Endothelial cell of umbilical vein (primary cell): Measurements from ENCODE around the gene SLC38A2. TPM values are rescaled to one million over a fixed set of nuclear protein-coding genes. Genes with fewer than 3 reads are reported as not detected.

Experiments
- BruUV-seq: library from RNA; stranded (reverse); fragments of 400-500 nt; replicated peaks from 2 replicates; lab custom pipeline; 2021; lab: Mats Ljungman, UMichigan
- CTCF ChIA-PET: fragments of 300-600, 350-600 bp; sonication (Branson Sonifier 250); formaldehyde crosslinking; loops from one replicate; lab custom pipeline; 2021; ENCODE audit warnings: antibody characterized with exemption, inconsistent platforms; lab: Charles Lee
- POLR2A ChIA-PET: fragments of 300-600, 350-600 bp; sonication (Branson Sonifier 250); formaldehyde crosslinking; loops from one replicate; lab custom pipeline; 2021; ENCODE audit warnings: antibody characterized with exemption, inconsistent platforms; lab: Charles Lee
- DNase-seq: peaks from one replicate; pipeline ENCODE4 v3.0.0-alpha.2; 2011; ENCODE audit warnings: low read depth, low spot score
- FAIRE-seq: peaks from 2 replicates; lab custom pipeline; 2011; peaks lifted over from hg19 to GRCh38; lab: Jason Lieb, UNC
- H2AFZ ChIP-seq: 2 replicates; pipeline ENCODE4 v1.6.0; 2012; ENCODE audit warnings: low read depth, low read length, control low read depth, inconsistent platforms
- H3K27ac ChIP-seq: 2 replicates; pipeline ENCODE4 v1.5.1; 2011; ENCODE audit warnings: low read depth, mild to moderate bottlenecking, control low read depth, low read length, moderate library complexity; ENCODE audit not compliant: insufficient read depth
- H3K27me3 ChIP-seq, 2 experiments: 2 replicates each; pipeline versions ENCODE4 v1.6.0 to v1.6.1; 2011; ENCODE audit warnings: low read length in 2 of 2, mixed read lengths in 1 of 2; ENCODE audit not compliant: control insufficient read depth in 2 of 2, insufficient read depth in 2 of 2
- H3K36me3 ChIP-seq, 2 experiments: 2 replicates in 1 of 2; 3 replicates in 1 of 2; pipeline ENCODE4 v1.5.1; 2011; ENCODE audit warnings: low read length in 2 of 2, mild to moderate bottlenecking in 1 of 2, moderate library complexity in 1 of 2; ENCODE audit not compliant: control insufficient read depth in 2 of 2, insufficient read depth in 2 of 2; ENCODE audit errors: extremely low read depth in 1 of 2
- H3K4me1 ChIP-seq: 3 replicates; pipeline ENCODE4 v1.5.1; 2011; ENCODE audit warnings: mild to moderate bottlenecking, low read length; ENCODE audit not compliant: control insufficient read depth, insufficient read depth; ENCODE audit errors: extremely low read depth
- H3K4me2 ChIP-seq: 2 replicates; pipeline ENCODE4 v1.6.1; 2011; ENCODE audit warnings: low read length, control low read depth, mixed read lengths; ENCODE audit not compliant: insufficient read depth
- H3K4me3 ChIP-seq, 3 experiments: fragments of 200-600 bp in 1 of 3; sonication (generic), shearing (Covaris generic) in 1 of 3; replicated peaks in 1 of 3; 2 replicates each; pipeline ENCODE4 v1.5.1; 2011 to 2016; ENCODE audit warnings: control low read depth in 3 of 3, low read length in 3 of 3, mild to moderate bottlenecking in 2 of 3, inconsistent platforms in 1 of 3, low read depth in 1 of 3, moderate library complexity in 1 of 3; ENCODE audit not compliant: insufficient read depth in 1 of 3
- H3K79me2 ChIP-seq: 2 replicates; pipeline ENCODE4 v1.6.0; 2012; ENCODE audit warnings: low read length, inconsistent platforms; ENCODE audit not compliant: control insufficient read depth, insufficient read depth
- H3K9ac ChIP-seq: replicated peaks from 2 replicates; pipeline ENCODE3; 2011; ENCODE audit warnings: low read length, control low read depth; ENCODE audit not compliant: insufficient read depth; ENCODE audit errors: extremely low read depth
- H3K9me1 ChIP-seq: replicated peaks from 3 replicates; pipeline ENCODE4 v1.6.0; 2011; ENCODE audit warnings: mild to moderate bottlenecking, low read length; ENCODE audit not compliant: control insufficient read depth, insufficient read depth; ENCODE audit errors: extremely low read depth
- H3K9me3 ChIP-seq: replicated peaks from 2 replicates; pipeline ENCODE4 v1.5.1; 2012; ENCODE audit warnings: low read length, inconsistent platforms; ENCODE audit not compliant: control insufficient read depth, insufficient read depth
- H4K20me1 ChIP-seq: replicated peaks from 2 replicates; pipeline ENCODE3; 2011; ENCODE audit warnings: mild to moderate bottlenecking, low read length; ENCODE audit not compliant: control insufficient read depth, insufficient read depth; ENCODE audit errors: extremely low read depth
- EZH2 ChIP-seq: IDR thresholded peaks from 2 replicates; pipeline ENCODE4 v1.6.1; 2012; ENCODE audit warnings: borderline replicate concordance, low read depth, mild to moderate bottlenecking, moderate library complexity, low read length, inconsistent platforms; ENCODE audit not compliant: severe bottlenecking
- FOS ChIP-seq: IDR thresholded peaks from 2 replicates; pipeline ENCODE4 v1.6.1; 2011; ENCODE audit warnings: mild to moderate bottlenecking, low read length, moderate library complexity, borderline replicate concordance; ENCODE audit not compliant: insufficient read depth
- GATA2 ChIP-seq: IDR thresholded peaks from 2 replicates; pipeline ENCODE4 v1.7.0; 2011; ENCODE audit warnings: low read depth, mild to moderate bottlenecking, moderate library complexity, mixed read lengths, low read length; ENCODE audit not compliant: insufficient read length, insufficient read depth
- JUN ChIP-seq: IDR thresholded peaks from 2 replicates; pipeline ENCODE4 v1.6.1; 2011; ENCODE audit warnings: borderline replicate concordance, low read depth; ENCODE audit not compliant: insufficient read length, insufficient read depth
- MAX ChIP-seq: IDR thresholded peaks from 2 replicates; pipeline ENCODE4 v1.6.1; 2011; ENCODE audit not compliant: insufficient read depth, insufficient read length
- MYC ChIP-seq: IDR thresholded peaks from one replicate; pipeline ENCODE4 v1.6.1; 2011; ENCODE audit warnings: mild to moderate bottlenecking, low read depth, low read length
- POLR2A ChIP-seq: IDR thresholded peaks from 2 replicates; pipeline ENCODE4 v1.6.1; 2012; ENCODE audit warnings: low read depth, mild to moderate bottlenecking, control low read depth, low read length
- POLR2AphosphoS5 ChIP-seq: IDR thresholded peaks from 2 replicates; pipeline ENCODE4 v1.6.1; 2012; ENCODE audit warnings: low read depth, mild to moderate bottlenecking, control low read depth, low read length, moderate library complexity; ENCODE audit not compliant: insufficient read depth
- dilution Hi-C: fragments of 300-500 bp; cut with MboI; formaldehyde crosslinking; loops from one replicate; pipeline ENCODE4 v1.15.0; 2019; ENCODE audit warnings: low sequenced_read_pairs; ENCODE audit not compliant: extremely low pct_ligation_motif_present
- intact Hi-C: fragments of 100-400 bp; cut with micrococcal nuclease; formaldehyde crosslinking; loops from one replicate; pipeline ENCODE4 v1.10.0; 2022
- polyA plus RNA-seq, 4 experiments: library from polyadenylated mRNA; depleted of rRNA in 3 of 4; stranded (reverse) in 3 of 4; unstranded in 1 of 4; fragments of >200 nt; gene quantifications; 2 replicates each; pipeline versions ENCODE4 v1.2.1 to v1.2.3, GENCODE V29; 2011 to 2012; ENCODE audit warnings: missing spikeins in 1 of 4
- total RNA-seq: library from RNA; stranded (reverse); gene quantifications from 2 replicates; pipeline ENCODE4 v1.2.3, GENCODE V29; 2021
- TF ChIP-seq, protein P1 (sequence below), 2 donors: IDR thresholded peaks; 1 replicate in 1 of 2; 2 replicates in 1 of 2; pipeline ENCODE4 v1.5.1; 2011; ENCODE audit warnings: low read length in 2 of 2, mild to moderate bottlenecking in 2 of 2, moderate library complexity in 2 of 2, control low read depth in 1 of 2, inconsistent platforms in 1 of 2, low read depth in 1 of 2; ENCODE audit not compliant: insufficient read depth in 1 of 2; ENCODE audit errors: extremely low read depth in 1 of 2

Gene SLC38A2
- total and polyA plus RNA-seq, 2 donors (not counting 3 experiments of a cell fraction or from before 2014, with no cell fraction given) = 267 to 427 TPM

GRCh38 chr12:46382408-46382963 is 9.9 kb upstream of the SLC38A2 start:
- Histone ChIP-seq H3K9me1 (no peaks in the 10 kb centered on the region), H3K36me3 (no peaks in the 10 kb centered on the region), H3K4me2 (peak overlapping the region; percentile 77), H3K79me2 (peaks cover 11% of the 10 kb centered on the region), H3K27ac (peak overlapping the region; percentile 98), H4K20me1 (no peaks in the 10 kb centered on the region), H3K9ac (peak overlapping the region; percentile 99), H3K4me3 (peak overlapping the region in 2 of 3 experiments; percentile 44 to 68), H3K9me3 (no peaks in the 10 kb centered on the region), H3K27me3 (no peaks in the 10 kb centered on the region), H2AFZ (no peak overlapping the region), H3K4me1 (peaks cover 40% of the 10 kb centered on the region)
- DNase-seq (no peak), FAIRE-seq (no peak)
- TF ChIP-seq FOS (no peak), GATA2 (no peak), POLR2A (no peak), MAX (no peak), POLR2AphosphoS5 (no peak), JUN (no peak), MYC (no peak), EZH2 (no peak)
- TF ChIP-seq, protein P1, sequence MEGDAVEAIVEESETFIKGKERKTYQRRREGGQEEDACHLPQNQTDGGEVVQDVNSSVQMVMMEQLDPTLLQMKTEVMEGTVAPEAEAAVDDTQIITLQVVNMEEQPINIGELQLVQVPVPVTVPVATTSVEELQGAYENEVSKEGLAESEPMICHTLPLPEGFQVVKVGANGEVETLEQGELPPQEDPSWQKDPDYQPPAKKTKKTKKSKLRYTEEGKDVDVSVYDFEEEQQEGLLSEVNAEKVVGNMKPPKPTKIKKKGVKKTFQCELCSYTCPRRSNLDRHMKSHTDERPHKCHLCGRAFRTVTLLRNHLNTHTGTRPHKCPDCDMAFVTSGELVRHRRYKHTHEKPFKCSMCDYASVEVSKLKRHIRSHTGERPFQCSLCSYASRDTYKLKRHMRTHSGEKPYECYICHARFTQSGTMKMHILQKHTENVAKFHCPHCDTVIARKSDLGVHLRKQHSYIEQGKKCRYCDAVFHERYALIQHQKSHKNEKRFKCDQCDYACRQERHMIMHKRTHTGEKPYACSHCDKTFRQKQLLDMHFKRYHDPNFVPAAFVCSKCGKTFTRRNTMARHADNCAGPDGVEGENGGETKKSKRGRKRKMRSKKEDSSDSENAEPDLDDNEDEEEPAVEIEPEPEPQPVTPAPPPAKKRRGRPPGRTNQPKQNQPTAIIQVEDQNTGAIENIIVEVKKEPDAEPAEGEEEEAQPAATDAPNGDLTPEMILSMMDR (IDR thresholded peaks at IDR 0.05; ENCODE audit: extremely low read depth in 1 of 2, insufficient read depth in 1 of 2, low read depth in 1 of 2, low read length in 2 of 2) = no peak
- no TSS peak for BruUV-seq
- POLR2A ChIA-PET = no interaction called here
- CTCF ChIA-PET = interaction anchor here (0.7 to 1.5 kb wide), 3 partner anchors 10 to 62 kb away, joined by 3 to 7 read pairs (median 3); no protein-coding TSS in a partner anchor
- dilution Hi-C loops = no loop called here
- intact Hi-C loops = no loop called here
